H1 (cell line): ENCODE measurements around the gene DHRS4L2. TPM values are rescaled to one million over a fixed set of nuclear protein-coding genes. Genes with fewer than 3 reads are reported as not detected.
"Not testable (repeated sequence)": the region's sequence is repeated elsewhere in the genome, so short reads cannot be mapped to it uniquely, and the experiment has no call there.

ENCODE experiments used
- CTCF ChIA-PET: fragments of 300-600 bp; sonication (Branson Sonifier 250); formaldehyde crosslinking; loops from one replicate; lab custom pipeline; 2021; ENCODE audit not compliant: partially characterized antibody; lab: Charles Lee
- POLR2A ChIA-PET: fragments of 300-600 bp; sonication (Branson Sonifier 250); formaldehyde crosslinking; loops from one replicate; lab custom pipeline; 2021; ENCODE audit warnings: inconsistent platforms; ENCODE audit not compliant: partially characterized antibody; lab: Charles Lee
- DNase-seq, 2 experiments: peaks; one replicate each; pipeline versions ENCODE4 v3.0.0 to v3.0.0-alpha.2; 2010 to 2022; ENCODE audit warnings: low spot score in 2 of 2, low read depth in 1 of 2, mixed read lengths in 1 of 2
- FAIRE-seq: peaks from 2 replicates; lab custom pipeline; 2011; peaks lifted over from hg19 to GRCh38; lab: Jason Lieb, UNC
- H2AFZ ChIP-seq: 2 replicates; pipeline ENCODE4 v1.8.1; 2012; ENCODE audit warnings: low read length, inconsistent platforms
- H2AK5ac ChIP-seq: 2 replicates; pipeline ENCODE4 v1.6.1; 2013; ENCODE audit warnings: low read depth, low read length
- H2BK120ac ChIP-seq: replicated peaks from 2 replicates; pipeline ENCODE3; 2013; ENCODE audit warnings: low read depth, low read length, inconsistent platforms
- H2BK12ac ChIP-seq: 2 replicates; pipeline ENCODE4 v1.6.1; 2013; ENCODE audit warnings: low read depth, low read length
- H2BK15ac ChIP-seq: 2 replicates; pipeline ENCODE4 v1.6.1; 2013; ENCODE audit warnings: low read length
- H2BK20ac ChIP-seq: 2 replicates; pipeline ENCODE4 v1.6.1; 2013; ENCODE audit warnings: low read length
- H2BK5ac ChIP-seq: 2 replicates; pipeline ENCODE4 v1.6.1; 2013; ENCODE audit warnings: low read depth, low read length
- H3K14ac ChIP-seq: 2 replicates; pipeline ENCODE4 v1.6.1; 2013; ENCODE audit warnings: inconsistent platforms; ENCODE audit not compliant: insufficient read length
- H3K18ac ChIP-seq: 2 replicates; pipeline ENCODE4 v1.6.1; 2013; ENCODE audit warnings: low read length; ENCODE audit errors: extremely low read depth
- H3K23ac ChIP-seq: 2 replicates; pipeline ENCODE4 v1.6.1; 2013; ENCODE audit warnings: inconsistent platforms; ENCODE audit not compliant: insufficient read length
- H3K23me2 ChIP-seq: 2 replicates; pipeline ENCODE4 v1.6.1; 2013; ENCODE audit warnings: low read depth, low read length
- H3K27ac ChIP-seq: 2 replicates; pipeline ENCODE4 v1.6.1; 2011; ENCODE audit warnings: low read depth, low read length, inconsistent platforms
- H3K27me3 ChIP-seq, 4 experiments: replicated peaks in 1 of 4; 1 replicate in 1 of 4; 2 replicates in 3 of 4; pipeline versions ENCODE4 v1.6.1 to v1.8.1; 2011 to 2013; ENCODE audit warnings: low read length in 3 of 4, mild to moderate bottlenecking in 3 of 4, inconsistent platforms in 2 of 4, mixed read lengths in 2 of 4, moderate library complexity in 1 of 4; ENCODE audit not compliant: control insufficient read depth in 3 of 4, insufficient read depth in 3 of 4; ENCODE audit errors: extremely low read depth in 1 of 4
- H3K36me3 ChIP-seq, 4 experiments: 2 replicates each; pipeline versions ENCODE4 v1.6.1 to v1.8.1; 2011 to 2013; ENCODE audit warnings: mild to moderate bottlenecking in 4 of 4, low read length in 3 of 4, moderate library complexity in 2 of 4, control low read depth in 1 of 4, inconsistent platforms in 1 of 4; ENCODE audit not compliant: insufficient read depth in 4 of 4, control insufficient read depth in 2 of 4
- H3K4ac ChIP-seq: replicated peaks from 2 replicates; pipeline ENCODE3; 2013; ENCODE audit warnings: low read length, low read depth, mixed read lengths, inconsistent platforms; ENCODE audit not compliant: insufficient read length
- H3K4me1 ChIP-seq, 4 experiments: replicated peaks in 1 of 4; 1 replicate in 1 of 4; 2 replicates in 3 of 4; pipeline versions ENCODE4 v1.6.1 to v1.8.1; 2011 to 2013; ENCODE audit warnings: low read length in 3 of 4, inconsistent platforms in 2 of 4, mixed read lengths in 1 of 4; ENCODE audit not compliant: insufficient read depth in 4 of 4, control insufficient read depth in 3 of 4
- H3K4me2 ChIP-seq, 2 experiments: 2 replicates each; pipeline versions ENCODE4 v1.6.1 to v1.8.1; 2011 to 2013; ENCODE audit warnings: low read depth in 2 of 2, low read length in 2 of 2, control low read depth in 1 of 2, inconsistent platforms in 1 of 2, mild to moderate bottlenecking in 1 of 2; ENCODE audit not compliant: insufficient read depth in 1 of 2
- H3K4me3 ChIP-seq, 4 experiments: fragments of 200-600, 300-600 bp in 1 of 4; sonication (generic), shearing (Covaris generic), sonication (Bioruptor Twin) in 1 of 4; 2 replicates each; pipeline versions ENCODE4 v1.5.1 to v1.8.1; 2011 to 2016; ENCODE audit warnings: low read length in 4 of 4, low read depth in 3 of 4, control low read depth in 2 of 4, inconsistent platforms in 2 of 4, mild to moderate bottlenecking in 2 of 4, mixed read lengths in 1 of 4, moderate library complexity in 1 of 4; ENCODE audit not compliant: insufficient read depth in 2 of 4; ENCODE audit errors: extremely low read depth in 1 of 4
- H3K56ac ChIP-seq: replicated peaks from 2 replicates; pipeline ENCODE3; 2013; ENCODE audit warnings: low read depth, mild to moderate bottlenecking, mixed read lengths, low read length, inconsistent platforms; ENCODE audit not compliant: insufficient read length
- H3K79me1 ChIP-seq: 2 replicates; pipeline ENCODE4 v1.6.1; 2013; ENCODE audit warnings: low read depth, low read length, control low read depth
- H3K79me2 ChIP-seq, 2 experiments: 2 replicates each; pipeline versions ENCODE4 v1.6.1 to v1.8.1; 2012 to 2013; ENCODE audit warnings: low read length in 2 of 2, mild to moderate bottlenecking in 2 of 2, inconsistent platforms in 1 of 2; ENCODE audit not compliant: insufficient read depth in 2 of 2, control insufficient read depth in 1 of 2
- H3K9ac ChIP-seq, 4 experiments: replicated peaks in 1 of 4; 1 replicate in 1 of 4; 2 replicates in 3 of 4; pipeline versions ENCODE4 v1.6.1 to v1.8.1; 2011 to 2013; ENCODE audit warnings: low read depth in 3 of 4, low read length in 3 of 4, control low read depth in 2 of 4, mild to moderate bottlenecking in 2 of 4, moderate library complexity in 2 of 4, inconsistent platforms in 1 of 4; ENCODE audit errors: extremely low read depth in 1 of 4
- H3K9me3 ChIP-seq, 2 experiments: 2 replicates each; pipeline versions ENCODE4 v1.6.1 to v1.8.1; 2012 to 2013; ENCODE audit warnings: mild to moderate bottlenecking in 2 of 2, moderate library complexity in 2 of 2, control low read depth in 1 of 2, inconsistent platforms in 1 of 2, low read depth in 1 of 2, low read length in 1 of 2, mixed read lengths in 1 of 2; ENCODE audit not compliant: insufficient read depth in 2 of 2
- H4K20me1 ChIP-seq, 2 experiments: replicated peaks in 1 of 2; 2 replicates each; pipeline versions ENCODE3 to v1.8.1; 2011 to 2013; ENCODE audit warnings: inconsistent platforms in 2 of 2, low read length in 2 of 2, mild to moderate bottlenecking in 1 of 2; ENCODE audit not compliant: insufficient read depth in 2 of 2, control insufficient read depth in 1 of 2
- H4K5ac ChIP-seq: 2 replicates; pipeline ENCODE4 v1.6.1; 2013; ENCODE audit warnings: low read length, low read depth, mixed read lengths, inconsistent platforms; ENCODE audit not compliant: insufficient read length
- H4K8ac ChIP-seq: 2 replicates; pipeline ENCODE4 v1.8.0; 2013; ENCODE audit warnings: mild to moderate bottlenecking, moderate library complexity, low read length, inconsistent platforms; ENCODE audit not compliant: insufficient read depth; ENCODE audit errors: extremely low read depth
- H4K91ac ChIP-seq: replicated peaks from 2 replicates; pipeline ENCODE3; 2013; ENCODE audit warnings: low read length, mixed read lengths, inconsistent platforms; ENCODE audit not compliant: insufficient read length
- WGBS, 2 experiments: shearing (Covaris generic) in 1 of 2; methylation state at CpG; one replicate each; pipeline versions ENCODE4 v1.1.6 to v1.1.7; 2013 to 2015; ENCODE audit warnings: low lambda C conversion rate in 2 of 2, mixed read lengths in 2 of 2, inconsistent platforms in 1 of 2, low coverage in 1 of 2, missing lambda C conversion rate in 1 of 2; ENCODE audit not compliant: insufficient replicate concordance in 2 of 2, insufficient coverage in 1 of 2, insufficient read length in 1 of 2; ENCODE audit errors: extremely low coverage in 1 of 2, missing lambda C conversion rate in 1 of 2; 5-methylcytosine and 5-hydroxymethylcytosine counted together
- polyA plus RNA-seq, 7 experiments: library from polyadenylated mRNA; depleted of rRNA in 3 of 7; stranded (reverse) in 5 of 7; unstranded in 2 of 7; fragments of >200 nt in 5 of 7; fragments of 200-250 nt in 2 of 7; gene quantifications; 1 replicate in 5 of 7; 2 replicates in 1 of 7; 4 replicates in 1 of 7; pipeline versions ENCODE4 v1.2.1 to v1.2.3, GENCODE V29; 2011 to 2013; ENCODE audit warnings: missing spikeins in 2 of 7, mixed read lengths in 2 of 7
- total RNA-seq: library from RNA; stranded (reverse); fragmentation: NEBNext Ultra II Directional; extraction: Animal tissue kit (Norgen Biotek cat#: 25700); gene quantifications from 2 replicates; pipeline ENCODE4 v1.2.1, GENCODE V29; 2021

Gene DHRS4L2
- total and polyA plus RNA-seq, 2 of the 8 experiments (the other 6 are each of a cell fraction or from before 2014, with no cell fraction given) = 12.3 to 15.4 TPM

DNA sequence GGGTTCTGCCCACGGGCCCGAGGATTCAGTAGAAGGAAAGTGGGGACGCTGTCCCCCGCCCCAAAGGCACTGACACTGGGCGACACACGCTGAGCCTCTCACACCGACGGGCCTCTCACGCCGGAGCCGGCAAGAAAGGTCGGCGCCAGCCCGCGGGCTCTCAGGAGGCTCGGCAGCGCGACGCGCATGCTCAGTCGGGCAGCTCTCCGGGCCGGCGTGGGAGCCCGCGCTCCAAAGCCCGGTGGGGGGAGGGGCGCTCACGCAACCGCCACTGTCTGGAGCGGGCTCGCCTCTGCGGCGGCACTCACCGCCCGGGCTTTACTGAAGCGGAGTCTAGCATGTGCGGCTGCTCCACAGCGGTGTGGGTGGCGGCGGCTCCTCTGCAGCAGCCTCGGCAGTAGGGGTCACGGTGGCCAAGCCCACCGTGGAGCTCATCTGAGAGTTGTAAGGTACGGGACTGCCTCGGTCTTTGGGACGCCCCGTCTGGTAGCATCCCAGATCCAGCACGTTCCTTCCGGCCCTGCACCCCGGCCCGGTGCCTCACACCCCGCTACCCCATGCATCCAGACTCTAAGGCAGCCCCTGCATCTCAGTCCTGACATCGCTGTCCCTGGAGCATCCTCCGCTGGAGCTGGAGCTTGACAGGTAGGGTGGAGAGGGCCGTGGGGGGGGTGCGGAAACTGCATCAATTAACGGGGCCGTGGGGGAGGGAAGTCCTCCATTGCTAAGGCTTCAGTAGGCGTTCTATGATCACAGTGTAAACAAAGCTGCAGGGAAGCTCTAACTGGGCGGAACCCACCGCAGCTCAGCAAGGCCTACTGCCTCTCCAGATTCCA lies 18.3 kb downstream of the DHRS4L2 start:
- not testable (repeated sequence) for H3K9ac ChIP-seq
- WGBS, 2 experiments = 14% methylated on average over 33 of the region's 62 CpGs; no CpG with 5 or more reads in 1 of the 2 experiments

More for the DNA sequence above, 18.3 kb downstream of the DHRS4L2 start:
- H2AFZ ChIP-seq, H2BK120ac ChIP-seq, FAIRE-seq, H3K36me3 ChIP-seq, H3K4me1 ChIP-seq, H3K79me1 ChIP-seq, H3K23ac ChIP-seq, H3K4ac ChIP-seq, H3K27me3 ChIP-seq, H2AK5ac ChIP-seq, H2BK5ac ChIP-seq, H4K5ac ChIP-seq, H4K20me1 ChIP-seq, H3K23me2 ChIP-seq, H4K91ac ChIP-seq, H3K14ac ChIP-seq, H2BK15ac ChIP-seq, CTCF ChIA-PET, H4K8ac ChIP-seq, H3K9me3 ChIP-seq, H2BK20ac ChIP-seq, H3K27ac ChIP-seq, H3K56ac ChIP-seq, H3K18ac ChIP-seq, H2BK12ac ChIP-seq, H3K79me2 ChIP-seq: not testable (repeated sequence)
- Histone ChIP-seq H3K4me3 (peak overlapping the region; percentile 27 to 55 (median 34); a peak in 6 of 8 replicates), H3K4me2 (peak overlapping the region; percentile 56 to 62)
- peak in 1 of 2 experiments; percentile 69 for DNase-seq
- POLR2A ChIA-PET = interaction anchor here (0.6 to 1.7 kb wide), 3 partner anchors 43 to 429 kb away, joined by 3 to 4 read pairs (median 3); no protein-coding TSS in a partner anchor
